ENCODE measurements around the gene ELOVL7. TPM values are rescaled to one million over a fixed set of nuclear protein-coding genes. Genes with fewer than 3 reads are reported as not detected.
"Not testable (repeated sequence)": the region's sequence is repeated elsewhere in the genome, so short reads cannot be mapped to it uniquely, and the experiment has no call there.

The ELOVL7 gene
- total and polyA plus RNA-seq, 2 experiments from 2014 or later = 0.42 to 1.6 TPM

DNA sequence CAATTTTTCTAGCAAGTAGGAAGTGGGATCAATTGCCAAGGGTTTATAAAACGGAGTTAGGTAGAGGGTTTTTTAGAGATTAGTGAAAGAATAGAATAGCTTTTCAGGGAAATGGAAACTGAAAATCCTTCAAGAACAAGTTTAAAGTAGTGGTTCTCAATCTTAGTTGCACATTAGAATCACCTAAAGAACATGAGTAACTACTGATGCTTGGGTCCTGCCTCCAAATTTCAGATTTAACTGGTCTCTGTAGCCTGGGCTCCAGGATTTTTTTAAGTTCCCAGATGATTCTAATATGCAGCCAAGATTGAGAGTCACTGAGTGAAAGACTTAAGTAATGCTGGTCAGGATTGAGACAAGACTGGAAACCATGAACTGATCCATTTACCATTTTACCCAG is 20.5 kb downstream of the ELOVL7 start:
- TF ChIP-seq CTCF (IDR thresholded peaks at IDR 0.05; ENCODE audit: low read depth, low read length) = no peak
- Histone ChIP-seq H3K27ac (no peak overlapping the region), H3K4me1 (ENCODE audit: low read depth) (no peaks in the 10 kb centered on the region), H3K9me3 (ENCODE audit: low read depth) (no peaks in the 10 kb centered on the region), H3K36me3 (no peaks in the 10 kb centered on the region), H3K27me3 (no peaks in the 10 kb centered on the region), H3K4me3 (no peak overlapping the region)
- no peak for DNase-seq (ENCODE audit: low read depth in 1 of 2, low spot score in 1 of 2)

GRCh38 chr5:60822285-60822556 is 21.8 kb downstream of the ELOVL7 start:
- TF ChIP-seq CTCF (IDR thresholded peaks at IDR 0.05; ENCODE audit: low read depth, low read length) = no peak
- H3K9me3 ChIP-seq (ENCODE audit: low read depth) = no peaks in the 10 kb centered on the region

GRCh38 chr5:60821488-60822284 is 22.4 kb downstream of the ELOVL7 start:
- no peaks in the 10 kb centered on the region for H3K36me3 ChIP-seq
- no peak overlapping the region for H3K27ac ChIP-seq
- H3K4me3 ChIP-seq = no peak overlapping the region
- H3K9me3 ChIP-seq (ENCODE audit: low read depth) = no peaks in the 10 kb centered on the region
- no peaks in the 10 kb centered on the region for H3K4me1 ChIP-seq (ENCODE audit: low read depth)
- no peak for DNase-seq (ENCODE audit: low read depth in 1 of 2, low spot score in 1 of 2)
- no peak for TF ChIP-seq CTCF (IDR thresholded peaks at IDR 0.05; ENCODE audit: low read depth, low read length)
- H3K27me3 ChIP-seq = no peaks in the 10 kb centered on the region

More at GRCh38 chr5:60822285-60822556, 21.8 kb downstream of the ELOVL7 start:
- no peak for DNase-seq (ENCODE audit: low read depth in 1 of 2, low spot score in 1 of 2)
- no peak overlapping the region for H3K4me3 ChIP-seq
- H3K27ac ChIP-seq = no peak overlapping the region
- H3K36me3 ChIP-seq = no peaks in the 10 kb centered on the region
- H3K27me3 ChIP-seq = no peaks in the 10 kb centered on the region
- no peaks in the 10 kb centered on the region for H3K4me1 ChIP-seq (ENCODE audit: low read depth)

GRCh38 chr5:60820593-60821487 is 23.2 kb downstream of the ELOVL7 start:
- no peaks in the 10 kb centered on the region for H3K36me3 ChIP-seq
- no peaks in the 10 kb centered on the region for H3K4me1 ChIP-seq (ENCODE audit: low read depth)
- no peak overlapping the region for H3K27ac ChIP-seq
- TF ChIP-seq CTCF (IDR thresholded peaks at IDR 0.05; ENCODE audit: low read depth, low read length) = no peak
- no peak overlapping the region for H3K4me3 ChIP-seq
- no peaks in the 10 kb centered on the region for H3K27me3 ChIP-seq
- DNase-seq (ENCODE audit: low read depth in 1 of 2, low spot score in 1 of 2) = no peak
- no peaks in the 10 kb centered on the region for H3K9me3 ChIP-seq (ENCODE audit: low read depth)

- H3K9me3 ChIP-seq (ENCODE audit: low read depth); H3K27ac ChIP-seq; H3K36me3 ChIP-seq; H3K4me3 ChIP-seq; H3K27me3 ChIP-seq; H3K4me1 ChIP-seq (ENCODE audit: low read depth); DNase-seq (ENCODE audit: low read depth in 1 of 2, low spot score in 1 of 2): not testable (repeated sequence)
These were observed 27.9 kb downstream of the ELOVL7 start for GRCh38 chr5:60816138-60816537.

GRCh38 chr5:60814498-60814897 is 29.6 kb downstream of the ELOVL7 start:
- Histone ChIP-seq H3K27ac (no peak overlapping the region), H3K9me3 (ENCODE audit: low read depth) (no peaks in the 10 kb centered on the region), H3K4me1 (ENCODE audit: low read depth) (no peaks in the 10 kb centered on the region), H3K27me3 (no peaks in the 10 kb centered on the region), H3K4me3 (no peak overlapping the region), H3K36me3 (no peaks in the 10 kb centered on the region)
- TF ChIP-seq CTCF (IDR thresholded peaks at IDR 0.05; ENCODE audit: low read depth, low read length) = no peak
- no peak for DNase-seq (ENCODE audit: low read depth in 1 of 2, low spot score in 1 of 2)
